ENCODE measurements around the gene DIO3.
A peak's percentile ranks its signal among the peaks of the same experiment; 100 is the strongest.

Gene DIO3

GRCh38 chr14:101584055-101584859 lies 23.0 kb downstream of the DIO3 start:
- DNase-seq, result no peak

GRCh38 chr14:101585211-101585610 lies 23.9 kb downstream of the DIO3 start:
- DNase-seq, result no peak

- DNase-seq, result no peak
Measured at GRCh38 chr14:101586531-101587430, 25.5 kb downstream of the DIO3 start.

- DNase-seq, result no peak
Measured at GRCh38 chr14:101587441-101587911, 26.2 kb downstream of the DIO3 start.

GRCh38 chr14:101588286-101588975 lies 27.1 kb downstream of the DIO3 start:
- no peak for DNase-seq

- DNase-seq, result no peak
Measured at GRCh38 chr14:101588990-101589389, 27.7 kb downstream of the DIO3 start.

- no peak for DNase-seq
Measured at GRCh38 chr14:101589486-101590015, 28.3 kb downstream of the DIO3 start.

- no peak for DNase-seq
Measured at GRCh38 chr14:101590062-101590461, 28.8 kb downstream of the DIO3 start.

- DNase-seq, result no peak
Measured at GRCh38 chr14:101590616-101591015, 29.3 kb downstream of the DIO3 start.

- no peak for DNase-seq
Measured at GRCh38 chr14:101591121-101591520, 29.8 kb downstream of the DIO3 start.

- no peak for DNase-seq
Measured at GRCh38 chr14:101591582-101591981, 30.3 kb downstream of the DIO3 start.

- DNase-seq, result no peak
Measured at GRCh38 chr14:101593411-101594238, 32.3 kb downstream of the DIO3 start.

- DNase-seq, result no peak
Measured at GRCh38 chr14:101594511-101595148, 33.3 kb downstream of the DIO3 start.

- DNase-seq, result no peak
Measured at GRCh38 chr14:101595349-101595748, 34.1 kb downstream of the DIO3 start.

GRCh38 chr14:101595887-101596721 lies 34.8 kb downstream of the DIO3 start:
- DNase-seq, result peak; percentile 21

- no peak for DNase-seq
Measured at GRCh38 chr14:101596742-101597141, 35.4 kb downstream of the DIO3 start.

GRCh38 chr14:101598159-101598558 lies 36.9 kb downstream of the DIO3 start:
- no peak for DNase-seq

- DNase-seq, result no peak
Measured at GRCh38 chr14:101598571-101599233, 37.4 kb downstream of the DIO3 start.

- DNase-seq, result no peak
Measured at GRCh38 chr14:101599234-101599885, 38.1 kb downstream of the DIO3 start.

Data from NK-92 treated with Interleukin-12 subunit alpha and Interleukin-12 subunit beta, amount 100 ng/mL, for 24 hours (cell line).